HG03095 (cell line): ENCODE data around the gene CALHM4.
A peak's percentile ranks its signal among the peaks of the same experiment; 100 is the strongest.

ENCODE experiments used
- ATAC-seq: cut with Tn5 transposase; IDR thresholded peaks from one replicate; pipeline ENCODE4 v1.9.1; 2021; ENCODE audit warnings: moderate library complexity; ENCODE audit not compliant: unreplicated experiment

CALHM4 gene

DNA sequence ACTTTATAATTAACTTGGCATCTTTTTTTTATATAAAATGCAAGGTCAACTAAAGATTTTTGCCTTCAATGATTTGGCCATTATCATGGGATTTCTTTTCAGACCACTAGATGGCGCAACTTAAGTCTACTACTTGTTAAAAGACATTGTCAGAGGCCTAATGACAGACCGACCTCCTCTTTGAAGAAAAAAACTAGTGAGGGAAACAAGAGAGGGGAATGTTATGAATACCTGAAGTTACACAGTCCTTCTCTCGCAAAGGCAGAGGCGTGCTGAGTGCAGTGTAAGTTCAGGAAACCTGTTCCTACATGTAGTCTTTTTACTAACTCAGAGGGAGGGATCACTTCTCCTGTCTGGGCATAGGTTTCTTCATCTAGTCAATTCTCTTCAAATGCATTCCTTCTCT is 17.3 kb upstream of the CALHM4 start:
- ATAC-seq, result peak; percentile 65

- ATAC-seq, result no peak
Observed at GRCh38 chr6:116542426-116542825, 11.1 kb upstream of the CALHM4 start.

GRCh38 chr6:116543149-116543548 is 10.4 kb upstream of the CALHM4 start:
- no peak for ATAC-seq

DNA sequence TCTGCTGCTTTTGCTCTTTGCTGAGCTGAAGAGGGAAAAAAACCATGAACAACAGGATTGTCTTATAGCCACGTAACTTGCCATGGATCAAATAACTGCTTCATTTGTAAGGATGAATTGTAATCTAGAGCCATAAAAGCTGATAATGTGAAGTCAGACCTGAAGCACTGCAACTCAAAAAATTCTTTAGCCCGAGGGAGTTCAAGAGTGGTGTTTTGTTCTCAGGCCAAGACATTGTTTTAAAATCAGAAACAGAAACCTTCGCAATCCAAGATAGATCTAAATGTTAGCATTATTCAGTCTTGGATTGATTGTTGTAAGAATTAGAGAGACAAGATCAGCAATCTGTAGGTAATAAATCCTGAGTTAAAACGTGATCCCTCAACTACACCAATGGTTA is 7.9 kb upstream of the CALHM4 start, which contains the start of gene TRAPPC3L:
TSS of gene TRAPPC3L (minus strand) at position 34 of the 400 bp plus-strand sequence. CDS start 170 bp downstream, outside the sequence.
- ATAC-seq, result no peak

GRCh38 chr6:116547358-116547757 is 6.2 kb upstream of the CALHM4 start:
- no peak for ATAC-seq

DNA sequence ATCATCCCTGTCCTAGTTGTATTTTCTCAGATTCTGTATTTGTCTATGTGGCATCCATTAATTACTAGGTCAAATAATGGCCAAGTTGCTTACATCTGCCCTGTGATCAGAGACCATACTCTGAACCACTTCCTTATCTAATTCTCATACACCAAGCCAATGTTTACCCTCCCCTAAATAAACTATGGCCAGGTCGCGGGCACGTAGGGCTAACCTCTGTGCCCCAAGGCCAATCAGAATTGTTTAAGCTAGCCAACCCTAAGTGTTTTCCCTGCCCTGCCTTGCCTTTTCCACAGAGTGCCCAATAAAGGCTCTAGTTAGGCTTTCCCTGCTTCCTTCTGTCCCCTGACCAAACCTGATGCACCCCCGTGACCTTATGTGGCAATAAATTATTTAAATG is 2.8 kb upstream of the CALHM4 start:
- ATAC-seq, result no peak

GRCh38 chr6:116556065-116556464 is 2.5 kb downstream of the CALHM4 start:
- no peak for ATAC-seq

GRCh38 chr6:116556814-116557415 is 3.4 kb downstream of the CALHM4 start:
- ATAC-seq, result no peak

GRCh38 chr6:116557893-116558292 is 4.3 kb downstream of the CALHM4 start:
- ATAC-seq, result no peak

- ATAC-seq, result no peak
Observed at GRCh38 chr6:116560130-116560529, 6.6 kb downstream of the CALHM4 start.

DNA sequence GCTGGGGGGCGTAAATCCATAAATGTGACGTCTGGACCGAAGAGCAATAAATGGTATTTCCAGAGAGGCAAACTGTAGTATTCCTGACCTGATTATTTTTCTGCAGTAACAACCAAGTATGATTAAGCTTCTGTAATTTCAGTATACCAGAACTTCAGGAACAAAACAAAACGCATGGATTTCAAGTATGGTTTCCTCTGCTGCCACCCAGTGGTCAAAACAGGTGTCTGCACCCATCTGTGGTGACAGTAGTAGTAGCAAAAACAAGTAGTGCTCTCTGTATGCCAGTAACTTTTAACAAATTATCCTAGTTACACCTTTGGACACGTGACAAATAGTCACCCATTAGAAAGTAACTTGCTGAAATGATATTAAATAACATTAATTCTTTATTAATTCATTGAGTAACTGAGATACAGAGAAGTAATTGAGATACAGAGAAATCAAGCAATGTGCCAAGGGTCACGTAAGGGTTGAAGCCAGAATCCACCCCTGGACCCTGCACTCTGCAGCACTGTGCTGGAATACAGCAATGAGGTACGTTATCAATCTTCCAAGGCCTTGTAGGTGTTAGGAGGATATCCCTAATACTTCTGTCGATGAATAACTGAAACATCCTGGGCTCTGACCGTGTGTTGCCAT is 7.9 kb downstream of the CALHM4 start:
- ATAC-seq, result peak; percentile 71

GRCh38 chr6:116562019-116562403 is 8.5 kb downstream of the CALHM4 start:
- no peak for ATAC-seq

DNA sequence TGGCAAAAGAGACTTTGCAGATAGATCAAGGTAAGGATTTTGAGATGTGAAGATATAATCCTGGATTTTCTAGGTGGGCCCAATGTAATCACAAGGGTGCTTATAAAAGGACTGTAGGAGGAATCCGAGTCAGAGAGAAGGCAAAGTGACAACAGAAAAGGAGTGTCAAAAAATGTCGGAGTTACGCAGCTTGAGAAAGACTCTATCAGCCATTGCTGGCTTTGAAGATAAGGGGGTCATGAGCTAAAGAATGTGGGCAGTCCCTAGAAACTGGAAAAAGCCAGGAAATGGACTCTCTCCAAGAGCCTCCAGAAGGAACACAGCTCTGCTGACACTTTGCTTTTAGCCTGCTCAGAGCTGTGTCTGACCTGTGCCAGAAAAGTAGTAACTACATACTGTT is 9.1 kb downstream of the CALHM4 start:
- ATAC-seq, result no peak

- no peak for ATAC-seq
Observed at GRCh38 chr6:116563830-116564229, 10.3 kb downstream of the CALHM4 start.

DNA sequence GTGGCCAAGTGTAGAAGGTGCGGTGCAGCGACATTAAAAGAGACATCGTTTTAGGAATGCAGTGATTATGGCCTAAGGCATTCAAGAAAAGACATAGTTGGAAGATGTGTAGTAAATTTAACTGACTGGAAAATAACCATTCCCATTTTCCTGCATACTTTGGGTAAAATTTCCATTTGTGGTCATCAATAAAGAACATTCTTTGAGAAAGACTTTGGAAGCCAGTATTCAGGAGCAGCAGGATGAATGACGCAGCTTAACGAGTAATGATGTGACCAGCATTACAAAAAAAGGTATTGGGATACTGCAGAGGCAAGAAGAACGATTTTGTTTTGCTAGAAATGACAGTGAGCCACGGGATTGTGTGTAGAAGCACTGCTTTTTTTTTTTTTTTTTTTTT is 10.8 kb downstream of the CALHM4 start:
- ATAC-seq, result no peak

DNA sequence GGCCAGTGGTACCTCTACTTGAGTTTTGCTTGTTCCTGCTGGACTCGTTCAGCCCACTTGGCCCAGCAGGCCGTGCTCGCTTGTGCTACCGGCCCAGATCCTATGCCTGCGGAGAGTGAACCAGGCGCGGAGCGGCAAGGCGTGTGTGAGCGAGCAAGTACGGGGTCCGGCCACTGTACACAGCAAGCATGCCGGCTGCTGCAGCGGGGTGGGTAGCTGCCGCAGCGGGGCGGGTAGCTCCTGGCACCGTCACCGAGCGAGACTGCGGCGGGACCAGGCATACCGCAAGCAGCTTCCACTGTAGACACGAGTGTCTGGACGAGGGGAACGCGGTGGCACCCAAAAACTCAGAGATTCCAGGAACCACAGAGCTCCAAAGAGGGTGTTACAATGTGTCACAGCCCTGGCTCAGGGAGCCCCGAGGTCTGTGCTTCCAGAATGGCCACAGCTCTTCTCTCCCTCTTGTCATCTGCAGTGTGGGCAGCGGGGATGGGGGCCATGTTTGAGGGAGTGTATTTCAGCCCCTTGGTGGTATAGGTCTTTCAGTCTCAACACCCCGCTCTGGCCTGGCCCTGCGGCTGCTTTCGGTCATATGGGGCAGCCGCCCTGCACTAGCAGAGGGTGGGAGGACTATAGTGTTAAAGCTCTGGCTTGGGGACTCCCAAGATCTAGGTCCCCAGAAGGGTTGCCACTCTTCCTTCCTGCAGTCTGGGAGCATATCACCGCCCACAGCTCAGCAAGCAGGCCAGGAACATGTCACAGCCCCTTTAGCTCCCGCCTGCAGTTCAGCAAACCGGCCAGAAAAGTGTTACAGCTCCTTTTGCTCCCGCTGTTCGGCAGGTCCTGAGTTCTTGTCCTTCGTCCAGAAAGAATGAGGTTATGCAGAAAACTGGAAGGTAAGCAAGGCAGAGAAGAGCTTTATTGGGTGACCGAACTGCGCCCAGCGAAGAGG is 11.6 kb downstream of the CALHM4 start:
- ATAC-seq, result no peak

GRCh38 chr6:116568111-116568510 is 14.6 kb downstream of the CALHM4 start:
- ATAC-seq, result no peak

GRCh38 chr6:116568821-116569755 is 15.5 kb downstream of the CALHM4 start:
- ATAC-seq, result no peak

DNA sequence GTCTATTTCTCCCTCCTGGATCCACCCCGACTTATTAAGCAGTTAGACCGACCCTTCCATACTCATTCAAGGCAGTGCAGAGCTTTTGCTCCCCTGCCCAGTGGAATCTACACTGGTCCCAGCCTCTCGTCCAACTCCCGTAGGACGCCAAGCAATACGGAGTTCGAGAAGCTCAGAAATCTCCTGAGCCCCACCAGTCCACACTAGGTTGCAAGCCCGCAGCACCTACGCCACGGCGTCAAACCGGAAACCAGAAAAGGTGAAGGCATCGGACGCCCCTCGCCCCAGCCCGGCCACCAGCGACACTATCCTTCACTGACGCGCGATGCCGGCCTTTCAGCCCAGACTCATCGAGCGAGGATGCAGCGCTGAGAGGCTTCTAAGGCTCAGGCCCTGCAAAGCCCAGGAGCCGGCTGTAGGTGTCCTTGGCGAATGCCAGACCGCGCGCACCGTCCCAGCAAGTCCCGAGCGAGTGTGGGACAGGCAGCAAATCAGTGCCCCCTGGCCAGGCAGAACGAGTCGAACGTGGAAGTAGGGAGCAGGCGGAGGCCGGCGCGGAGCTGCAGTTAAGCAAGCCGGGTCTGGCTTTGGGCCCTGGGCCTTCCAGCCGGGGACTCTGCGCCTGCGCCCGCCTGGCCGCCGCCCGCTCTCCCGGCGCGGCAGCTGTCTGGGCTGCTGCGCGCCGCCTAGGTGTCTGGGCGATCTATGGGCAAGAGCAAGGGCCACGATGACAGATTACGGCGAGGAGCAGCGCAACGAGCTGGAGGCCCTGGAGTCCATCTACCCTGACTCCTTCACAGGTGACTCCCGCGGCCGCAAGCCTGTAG is 17.5 kb downstream of the CALHM4 start, which contains the start of gene RWDD1:
TSS of gene RWDD1 (plus strand) at position 649 of the 827 bp plus-strand sequence. CDS start at position 728, 79 bp downstream.
- peak; percentile 94 for ATAC-seq

GRCh38 chr6:116571683-116572000 is 18.1 kb downstream of the CALHM4 start:
- ATAC-seq, result no peak
